CD1c-positive myeloid dendritic cell (primary cell): ENCODE measurements around the gene TXNDC16.

Source experiments
- DNase-seq: peaks from one replicate; pipeline ENCODE4 v3.0.0-alpha.2; 2016; ENCODE audit errors: extremely low spot score

Gene TXNDC16

DNA sequence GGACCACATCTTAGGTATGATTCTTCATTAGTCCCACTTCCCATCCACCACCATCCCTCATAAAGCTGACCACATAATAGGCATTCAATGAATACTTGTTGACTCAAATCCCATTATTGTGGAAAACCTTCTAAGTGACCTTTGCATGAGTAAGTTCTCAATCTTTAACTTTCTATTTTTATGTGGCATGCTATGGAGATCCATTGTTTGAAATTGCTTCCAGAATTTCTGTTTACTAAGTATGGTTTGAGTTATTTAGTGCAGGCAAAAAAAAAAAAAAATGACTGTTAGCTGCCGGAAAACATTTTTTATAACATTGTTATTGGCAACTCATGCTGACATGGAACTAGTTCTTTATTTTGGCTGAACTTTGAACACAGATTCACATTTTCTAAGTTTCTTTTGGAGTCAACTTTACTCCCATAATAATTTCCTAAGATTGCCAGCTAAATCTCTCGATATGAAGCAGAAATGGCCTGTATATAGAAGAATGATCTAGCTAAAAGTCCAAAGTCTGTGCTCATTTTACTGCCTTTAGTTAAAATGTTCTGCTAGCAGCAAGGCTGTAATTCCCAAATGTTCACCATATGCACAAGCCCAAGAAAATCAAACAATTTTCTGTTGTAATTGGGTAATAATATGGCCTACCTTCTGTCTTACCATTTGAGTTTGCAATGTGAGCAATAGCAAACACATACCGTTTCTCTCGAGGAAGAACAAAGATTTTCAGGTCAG is 160.3 kb downstream of the TXNDC16 start:
- no peak for DNase-seq
